ENCODE measurements around the gene ELK3.

Gene ELK3

DNA sequence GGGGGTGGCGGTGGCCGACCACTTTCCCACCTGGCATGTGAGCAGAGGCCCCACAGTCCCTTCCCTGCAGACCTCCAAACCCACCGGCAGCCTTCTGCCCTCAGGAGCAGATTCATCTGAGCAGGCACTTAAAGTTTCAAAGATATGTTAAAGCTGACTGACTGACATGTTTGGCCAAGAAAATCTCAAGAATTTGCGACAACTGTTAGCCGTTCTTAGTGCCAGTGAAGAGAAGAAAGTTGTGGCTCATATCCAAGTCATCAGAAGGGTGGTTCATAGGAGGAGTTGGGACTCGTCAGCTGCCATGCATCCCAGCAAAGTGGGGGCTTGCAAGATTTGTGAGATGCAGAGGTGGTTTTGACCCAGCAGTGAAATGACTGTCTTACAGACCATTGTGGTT is 27.2 kb downstream of the ELK3 start:
- Histone ChIP-seq H3F3A (ENCODE audit: insufficient read depth) (no peaks in the 10 kb centered on the region), H3K79me2 (ENCODE audit: insufficient read depth, low read length) (no peaks in the 10 kb centered on the region), H2AFZ (ENCODE audit: low read depth, low read length, severe bottlenecking) (no peak overlapping the region), H3K4me2 (ENCODE audit: low read depth, low read length, poor library complexity, severe bottlenecking) (no peak overlapping the region), H3K36me3 (ENCODE audit: low read length) (no peaks in the 10 kb centered on the region), H3K27ac (ENCODE audit: low read depth, low read length) (no peak overlapping the region), H3K9ac (ENCODE audit: low read length) (no peak overlapping the region), H3K9me3 (ENCODE audit: insufficient read depth, low read length) (no peaks in the 10 kb centered on the region), H4K20me1 (ENCODE audit: low read depth, low read length) (no peaks in the 10 kb centered on the region), H3K9me2 (replicated peaks; ENCODE audit: insufficient read depth, low read length) (no peaks in the 10 kb centered on the region), H3K4me3 (ENCODE audit: insufficient read depth, low read length, poor library complexity, severe bottlenecking) (no peak overlapping the region), H3K27me3 (ENCODE audit: low read length) (no peaks in the 10 kb centered on the region)
- TF ChIP-seq, protein P1, sequence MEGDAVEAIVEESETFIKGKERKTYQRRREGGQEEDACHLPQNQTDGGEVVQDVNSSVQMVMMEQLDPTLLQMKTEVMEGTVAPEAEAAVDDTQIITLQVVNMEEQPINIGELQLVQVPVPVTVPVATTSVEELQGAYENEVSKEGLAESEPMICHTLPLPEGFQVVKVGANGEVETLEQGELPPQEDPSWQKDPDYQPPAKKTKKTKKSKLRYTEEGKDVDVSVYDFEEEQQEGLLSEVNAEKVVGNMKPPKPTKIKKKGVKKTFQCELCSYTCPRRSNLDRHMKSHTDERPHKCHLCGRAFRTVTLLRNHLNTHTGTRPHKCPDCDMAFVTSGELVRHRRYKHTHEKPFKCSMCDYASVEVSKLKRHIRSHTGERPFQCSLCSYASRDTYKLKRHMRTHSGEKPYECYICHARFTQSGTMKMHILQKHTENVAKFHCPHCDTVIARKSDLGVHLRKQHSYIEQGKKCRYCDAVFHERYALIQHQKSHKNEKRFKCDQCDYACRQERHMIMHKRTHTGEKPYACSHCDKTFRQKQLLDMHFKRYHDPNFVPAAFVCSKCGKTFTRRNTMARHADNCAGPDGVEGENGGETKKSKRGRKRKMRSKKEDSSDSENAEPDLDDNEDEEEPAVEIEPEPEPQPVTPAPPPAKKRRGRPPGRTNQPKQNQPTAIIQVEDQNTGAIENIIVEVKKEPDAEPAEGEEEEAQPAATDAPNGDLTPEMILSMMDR (IDR thresholded peaks at IDR 0.05; ENCODE audit: insufficient read depth, low read length, poor library complexity, severe bottlenecking), result no peak
- no peak for TF ChIP-seq EZH2phosphoT487 (conservative IDR thresholded peaks at IDR 0.05; ENCODE audit: low read length)

DNA sequence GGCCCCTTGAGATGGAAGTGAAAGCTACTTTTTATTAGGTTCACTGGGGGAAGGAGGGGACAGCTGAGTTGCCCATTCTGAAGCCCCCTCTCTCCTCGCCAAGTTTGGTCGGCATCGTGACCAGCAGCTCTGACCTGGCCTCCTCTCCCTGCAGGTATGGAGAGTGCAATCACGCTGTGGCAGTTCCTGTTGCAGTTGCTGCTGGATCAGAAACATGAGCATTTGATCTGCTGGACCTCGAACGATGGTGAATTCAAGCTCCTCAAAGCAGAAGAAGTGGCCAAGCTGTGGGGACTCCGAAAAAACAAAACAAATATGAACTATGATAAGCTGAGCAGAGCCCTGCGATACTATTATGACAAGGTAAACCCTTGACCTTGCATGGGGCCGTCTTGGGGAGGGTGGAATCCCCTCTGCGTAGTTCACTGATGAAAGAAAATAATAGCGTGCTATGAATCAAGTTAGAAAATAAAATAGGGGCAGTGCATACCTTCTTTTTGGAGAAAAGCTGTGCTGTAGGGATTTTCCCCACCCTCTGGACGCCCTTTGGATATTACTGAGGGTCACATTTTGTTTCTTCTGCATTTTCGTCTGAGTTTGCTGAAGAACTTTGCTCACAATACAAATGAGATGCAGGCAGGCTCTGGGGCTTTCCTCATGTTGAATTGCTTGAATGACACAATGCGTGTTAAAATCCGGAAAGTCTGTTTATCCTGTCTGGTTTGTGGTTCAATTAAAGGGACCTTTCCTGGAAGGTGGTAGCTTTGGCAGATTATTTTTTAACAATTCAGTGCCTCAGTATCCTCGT is 29.4 kb downstream of the ELK3 start:
- no peak overlapping the region for H3K9ac ChIP-seq (ENCODE audit: low read length)
- no peaks in the 10 kb centered on the region for H3K27me3 ChIP-seq (ENCODE audit: low read length)
- no peak for TF ChIP-seq EZH2phosphoT487 (conservative IDR thresholded peaks at IDR 0.05; ENCODE audit: low read length)
- TF ChIP-seq, protein P1 (IDR thresholded peaks at IDR 0.05; ENCODE audit: insufficient read depth, low read length, poor library complexity, severe bottlenecking), result no peak
- H3F3A ChIP-seq (ENCODE audit: insufficient read depth), result no peaks in the 10 kb centered on the region
- H3K36me3 ChIP-seq (ENCODE audit: low read length), result no peaks in the 10 kb centered on the region
- no peaks in the 10 kb centered on the region for H3K9me2 ChIP-seq (replicated peaks; ENCODE audit: insufficient read depth, low read length)
- H3K79me2 ChIP-seq (ENCODE audit: insufficient read depth, low read length), result no peaks in the 10 kb centered on the region
- no peaks in the 10 kb centered on the region for H4K20me1 ChIP-seq (ENCODE audit: low read depth, low read length)
- no peaks in the 10 kb centered on the region for H3K9me3 ChIP-seq (ENCODE audit: insufficient read depth, low read length)
- no peak overlapping the region for H3K27ac ChIP-seq (ENCODE audit: low read depth, low read length)
- no peak overlapping the region for H3K4me3 ChIP-seq (ENCODE audit: insufficient read depth, low read length, poor library complexity, severe bottlenecking)
- H2AFZ ChIP-seq (ENCODE audit: low read depth, low read length, severe bottlenecking), result no peak overlapping the region
- H3K4me2 ChIP-seq (ENCODE audit: low read depth, low read length, poor library complexity, severe bottlenecking), result no peak overlapping the region

GRCh38 chr12:96224219-96224615 is 30.0 kb downstream of the ELK3 start:
- no peak for TF ChIP-seq EZH2phosphoT487 (conservative IDR thresholded peaks at IDR 0.05; ENCODE audit: low read length)
- TF ChIP-seq, protein P1 (IDR thresholded peaks at IDR 0.05; ENCODE audit: insufficient read depth, low read length, poor library complexity, severe bottlenecking), result no peak
- Histone ChIP-seq H2AFZ (ENCODE audit: low read depth, low read length, severe bottlenecking) (no peak overlapping the region), H3K9me3 (ENCODE audit: insufficient read depth, low read length) (no peaks in the 10 kb centered on the region), H3K27ac (ENCODE audit: low read depth, low read length) (no peak overlapping the region), H4K20me1 (ENCODE audit: low read depth, low read length) (no peaks in the 10 kb centered on the region), H3K4me2 (ENCODE audit: low read depth, low read length, poor library complexity, severe bottlenecking) (no peak overlapping the region), H3K4me3 (ENCODE audit: insufficient read depth, low read length, poor library complexity, severe bottlenecking) (no peak overlapping the region), H3K27me3 (ENCODE audit: low read length) (no peaks in the 10 kb centered on the region), H3K36me3 (ENCODE audit: low read length) (no peaks in the 10 kb centered on the region), H3K9me2 (replicated peaks; ENCODE audit: insufficient read depth, low read length) (no peaks in the 10 kb centered on the region), H3K9ac (ENCODE audit: low read length) (no peak overlapping the region), H3F3A (ENCODE audit: insufficient read depth) (no peaks in the 10 kb centered on the region), H3K79me2 (ENCODE audit: insufficient read depth, low read length) (no peaks in the 10 kb centered on the region)
